ENCODE data around the gene AZU1. TPM values are rescaled to one million over a fixed set of nuclear protein-coding genes. Genes with fewer than 3 reads are reported as not detected.

Gene AZU1
- total RNA-seq, 1 experiment from 2014 or later, result not detected

GRCh38 chr19:798415-799075 lies 29.1 kb upstream of the AZU1 start:
- Histone ChIP-seq H3K4me1 (ENCODE audit: insufficient read depth, low read length) (peaks cover 26% of the 10 kb centered on the region), H3K36me3 (ENCODE audit: low read depth, low read length) (peaks cover 52% of the 10 kb centered on the region), H3K9ac (ENCODE audit: low read length) (peak overlapping the region; percentile 93), H3K79me2 (ENCODE audit: low read length) (peaks cover 57% of the 10 kb centered on the region), H4K20me1 (ENCODE audit: low read length) (peaks cover 56% of the 10 kb centered on the region), H3K9me2 (replicated peaks; ENCODE audit: low read length) (no peaks in the 10 kb centered on the region), H2AFZ (ENCODE audit: low read length) (no peak overlapping the region), H3F3A (ENCODE audit: low read length, unreplicated experiment) (no peaks in the 10 kb centered on the region), H3K27ac (ENCODE audit: low read length) (peak overlapping the region; percentile 72; the same call in 1 of the 2 replicates), H3K4me2 (ENCODE audit: low read length) (peak overlapping the region; percentile 100), H3K4me3 (ENCODE audit: low read length) (peak overlapping the region; percentile 88), H3K27me3 (ENCODE audit: low read length) (no peaks in the 10 kb centered on the region), H3K9me3 (ENCODE audit: low read length) (no peaks in the 10 kb centered on the region)
- intact Hi-C loops (cut with micrococcal nuclease), result no loop called here
- ATAC-seq (no peak), DNase-seq (no peak)
- ChIA-PET POLR2A (ENCODE audit: unreplicated experiment) (no interaction called here), CTCF (interaction anchor here (0.6 kb wide), 3 partner anchors 28 to 135 kb away, joined by 3 read pairs; no protein-coding TSS in a partner anchor)
- TF ChIP-seq EZH2 (IDR thresholded peaks at IDR 0.05; ENCODE audit: low read length, unreplicated experiment) (no peak), CTCF (conservative IDR thresholded peaks at IDR 0.05; ENCODE audit: low read depth, low read length) (no peak), EZH2phosphoT487 (IDR thresholded peaks at IDR 0.05; ENCODE audit: borderline replicate concordance, low read length) (no peak)
- no TSS peak for BruUV-seq (replicated peaks)

DNA sequence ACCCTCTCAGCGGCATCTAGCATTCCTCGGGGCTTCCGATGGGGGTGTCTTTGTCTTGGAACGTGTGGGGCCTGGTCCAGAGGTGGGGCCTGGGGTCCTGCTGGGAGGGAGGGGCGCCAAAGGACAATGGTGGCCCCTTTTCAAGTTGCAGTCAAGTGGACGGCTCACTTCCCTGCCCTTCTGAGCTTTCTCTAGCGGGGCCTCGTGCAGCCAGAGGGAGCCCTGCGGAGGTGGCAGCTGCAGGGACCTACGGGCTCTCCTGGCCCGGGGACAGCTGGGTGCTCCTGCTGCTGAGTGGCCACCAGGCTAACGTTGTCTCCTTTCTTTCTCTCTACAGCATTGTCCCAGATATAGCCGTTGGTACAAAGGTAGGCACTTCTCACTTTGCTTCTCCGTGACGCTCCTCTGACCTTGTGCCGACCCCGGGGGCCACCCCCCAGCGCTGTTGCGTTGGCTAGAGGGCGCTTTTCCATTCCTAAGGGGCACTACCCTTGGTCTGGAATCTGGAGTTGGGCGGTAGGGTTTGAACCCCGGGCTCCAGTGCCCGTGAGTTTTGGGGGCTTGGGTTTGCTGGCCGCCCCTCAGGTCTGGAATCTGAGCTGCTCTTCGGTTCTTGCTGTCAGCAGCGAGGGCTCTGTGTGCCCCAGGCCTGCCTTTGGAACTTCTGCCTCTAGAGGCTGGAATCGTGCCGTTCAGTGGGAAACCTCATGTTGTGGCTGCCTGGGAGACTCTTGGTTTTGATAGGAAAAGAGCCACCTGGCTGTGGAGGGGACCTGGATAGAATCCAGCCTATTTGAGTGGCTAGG lies 28.4 kb upstream of the AZU1 start:
- POLR2A ChIA-PET (ENCODE audit: unreplicated experiment), result no interaction called here
- Histone ChIP-seq H4K20me1 (ENCODE audit: low read length) (peaks cover 63% of the 10 kb centered on the region), H3K36me3 (ENCODE audit: low read depth, low read length) (peaks cover 58% of the 10 kb centered on the region), H3K27ac (ENCODE audit: low read length) (peak overlapping the region; percentile 72), H3K4me3 (ENCODE audit: low read length) (peak overlapping the region; percentile 88), H3K4me1 (ENCODE audit: insufficient read depth, low read length) (peaks cover 26% of the 10 kb centered on the region), H3K9me2 (replicated peaks; ENCODE audit: low read length) (no peaks in the 10 kb centered on the region), H3K9ac (ENCODE audit: low read length) (peak overlapping the region; percentile 93), H3K9me3 (ENCODE audit: low read length) (no peaks in the 10 kb centered on the region), H3F3A (ENCODE audit: low read length, unreplicated experiment) (no peaks in the 10 kb centered on the region), H3K79me2 (ENCODE audit: low read length) (peaks cover 65% of the 10 kb centered on the region), H2AFZ (ENCODE audit: low read length) (no peak overlapping the region), H3K4me2 (ENCODE audit: low read length) (peak overlapping the region; percentile 100), H3K27me3 (ENCODE audit: low read length) (no peaks in the 10 kb centered on the region)
- DNase-seq (peak; percentile 26), ATAC-seq (no peak)
- intact Hi-C loops (cut with micrococcal nuclease), result no loop called here
- CTCF ChIA-PET, result interaction anchor here (0.6 kb wide), 1 partner anchor 29 kb away, joined by 3 read pairs; no protein-coding TSS in a partner anchor
- BruUV-seq (replicated peaks), result no TSS peak
- TF ChIP-seq CTCF (conservative IDR thresholded peaks at IDR 0.05; ENCODE audit: low read depth, low read length) (peak; percentile 36; the same call in 1 of the 2 replicates), EZH2 (IDR thresholded peaks at IDR 0.05; ENCODE audit: low read length, unreplicated experiment) (no peak)
